Spinal cord (tissue), 10 donors: ENCODE measurements around the gene ZCWPW1. TPM values are rescaled to one million over a fixed set of nuclear protein-coding genes. Genes with fewer than 3 reads are reported as not detected.
"Not testable (repeated sequence)": the region's sequence is repeated elsewhere in the genome, so short reads cannot be mapped to it uniquely, and the experiment has no call there.

Experiments
- DNase-seq, 6 donors: peaks; one replicate each; pipeline versions ENCODE4 v3.0.0 to v3.0.0-alpha.2; 2013 to 2015; ENCODE audit warnings: low spot score in 6 of 6, low read depth in 4 of 6
- H3K27ac ChIP-seq: one replicate; pipeline ENCODE4 v1.5.1; 2013; ENCODE audit warnings: low read depth, low read length, control low read depth
- H3K27me3 ChIP-seq: one replicate; pipeline ENCODE4 v1.6.1; 2013; ENCODE audit warnings: low read length; ENCODE audit not compliant: control insufficient read depth, insufficient read depth
- H3K36me3 ChIP-seq: one replicate; pipeline ENCODE4 v1.6.1; 2013; ENCODE audit warnings: low read length; ENCODE audit not compliant: control insufficient read depth, insufficient read depth
- H3K4me1 ChIP-seq: one replicate; pipeline ENCODE4 v1.6.1; 2013; ENCODE audit warnings: low read length; ENCODE audit not compliant: control insufficient read depth, insufficient read depth
- H3K4me3 ChIP-seq: one replicate; pipeline ENCODE4 v1.5.1; 2013; ENCODE audit warnings: low read depth, low read length, control low read depth
- H3K9me3 ChIP-seq: one replicate; pipeline ENCODE4 v1.6.1; 2013; ENCODE audit warnings: low read length; ENCODE audit not compliant: control insufficient read depth, insufficient read depth
- WGBS: methylation state at CpG from one replicate; pipeline ENCODE4 v1.1.5; 2013; ENCODE audit warnings: missing lambda C conversion rate; ENCODE audit not compliant: insufficient coverage; 5-methylcytosine and 5-hydroxymethylcytosine counted together
- polyA plus RNA-seq, 2 donors: library from polyadenylated mRNA; unstranded; fragments of 120-200 nt; gene quantifications; one replicate each; pipeline ENCODE4 v1.2.1, GENCODE V29; 2013; ENCODE audit not compliant: insufficient read length in 2 of 2
- total RNA-seq, 2 donors: library from RNA; depleted of rRNA in 1 of 2; stranded (reverse); fragments of 120-200 nt in 1 of 2; fragments of >200 nt in 1 of 2; gene quantifications; one replicate each; pipeline versions ENCODE4 v1.2.3 to v1.2.4, GENCODE V29; 2013 to 2014
- donor health status: healthy.

ZCWPW1 gene
- total and polyA plus RNA-seq, 4 donors = 5.1 to 8.0 (median 7.1) TPM

GRCh38 chr7:100441641-100442535 is 13.4 kb upstream of the ZCWPW1 start:
- H3K4me1 ChIP-seq = peaks cover 15% of the 10 kb centered on the region
- no peak for DNase-seq

DNA sequence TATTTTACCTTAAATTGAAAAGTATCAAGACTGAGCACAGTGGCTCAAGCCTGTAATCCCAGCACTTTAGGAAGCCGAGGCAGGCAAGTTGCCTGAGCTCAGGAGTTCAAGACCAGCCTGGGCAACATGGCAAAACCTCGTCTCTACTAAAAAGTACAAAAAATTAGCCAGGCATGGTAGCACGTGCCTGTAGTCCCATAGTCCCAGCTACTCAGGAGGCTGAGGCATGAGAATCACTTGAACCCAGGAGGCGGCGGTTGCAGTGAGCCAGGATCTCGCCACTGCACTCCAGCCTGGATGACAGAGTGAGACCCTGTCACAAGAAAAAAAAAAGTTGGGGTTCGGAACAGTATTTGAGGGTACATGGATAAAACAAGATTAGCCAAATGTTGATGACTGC is 10.7 kb upstream of the ZCWPW1 start:
- 96% methylated on average over 7 of the region's 7 CpGs for WGBS
- H3K27me3 ChIP-seq, H3K27ac ChIP-seq, DNase-seq, H3K9me3 ChIP-seq, H3K4me3 ChIP-seq: not testable (repeated sequence)
- Histone ChIP-seq H3K36me3 (peaks cover 18% of the 10 kb centered on the region), H3K4me1 (peaks cover 22% of the 10 kb centered on the region)

More at GRCh38 chr7:100441641-100442535, 13.4 kb upstream of the ZCWPW1 start:
- no peak overlapping the region for H3K4me3 ChIP-seq
- H3K36me3 ChIP-seq = peaks cover 2% of the 10 kb centered on the region
- WGBS = 93% methylated on average over 10 of the region's 11 CpGs
- H3K27ac ChIP-seq = no peak overlapping the region
- no peaks in the 10 kb centered on the region for H3K9me3 ChIP-seq
- no peaks in the 10 kb centered on the region for H3K27me3 ChIP-seq

GRCh38 chr7:100438731-100439130 is 10.2 kb upstream of the ZCWPW1 start:
- Histone ChIP-seq H3K4me1 (peaks cover 19% of the 10 kb centered on the region), H3K36me3 (peaks cover 24% of the 10 kb centered on the region)
- not testable (repeated sequence) for H3K27me3 ChIP-seq, H3K27ac ChIP-seq, H3K4me3 ChIP-seq, H3K9me3 ChIP-seq, DNase-seq
- no CpG with 5 or more reads among the region's 8 CpGs for WGBS

DNA sequence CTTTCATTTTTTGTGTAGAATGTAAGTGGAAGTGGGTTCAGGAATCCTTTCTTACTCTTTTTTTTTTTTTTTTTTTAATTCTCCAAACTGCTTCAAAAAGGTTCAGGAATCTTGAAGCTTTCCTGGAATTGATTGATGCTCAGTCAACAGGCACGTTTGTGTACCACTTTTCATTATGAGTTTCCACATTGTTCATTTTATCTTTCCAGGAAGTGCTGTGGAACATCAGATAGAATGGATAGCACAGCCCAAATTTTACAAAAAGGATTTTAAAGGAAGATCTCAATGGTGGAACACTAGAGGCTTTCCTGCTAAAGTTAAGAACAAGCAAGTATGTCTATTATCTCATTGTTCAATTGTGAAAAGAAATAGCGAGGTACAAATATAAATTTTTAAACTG is 9.7 kb upstream of the ZCWPW1 start:
- Histone ChIP-seq H3K27ac (no peak overlapping the region), H3K4me1 (peaks cover 21% of the 10 kb centered on the region), H3K9me3 (no peaks in the 10 kb centered on the region), H3K36me3 (peaks cover 29% of the 10 kb centered on the region), H3K27me3 (no peaks in the 10 kb centered on the region), H3K4me3 (no peak overlapping the region)
- DNase-seq = no peak
- no CpG with 5 or more reads among the region's 2 CpGs for WGBS

DNA sequence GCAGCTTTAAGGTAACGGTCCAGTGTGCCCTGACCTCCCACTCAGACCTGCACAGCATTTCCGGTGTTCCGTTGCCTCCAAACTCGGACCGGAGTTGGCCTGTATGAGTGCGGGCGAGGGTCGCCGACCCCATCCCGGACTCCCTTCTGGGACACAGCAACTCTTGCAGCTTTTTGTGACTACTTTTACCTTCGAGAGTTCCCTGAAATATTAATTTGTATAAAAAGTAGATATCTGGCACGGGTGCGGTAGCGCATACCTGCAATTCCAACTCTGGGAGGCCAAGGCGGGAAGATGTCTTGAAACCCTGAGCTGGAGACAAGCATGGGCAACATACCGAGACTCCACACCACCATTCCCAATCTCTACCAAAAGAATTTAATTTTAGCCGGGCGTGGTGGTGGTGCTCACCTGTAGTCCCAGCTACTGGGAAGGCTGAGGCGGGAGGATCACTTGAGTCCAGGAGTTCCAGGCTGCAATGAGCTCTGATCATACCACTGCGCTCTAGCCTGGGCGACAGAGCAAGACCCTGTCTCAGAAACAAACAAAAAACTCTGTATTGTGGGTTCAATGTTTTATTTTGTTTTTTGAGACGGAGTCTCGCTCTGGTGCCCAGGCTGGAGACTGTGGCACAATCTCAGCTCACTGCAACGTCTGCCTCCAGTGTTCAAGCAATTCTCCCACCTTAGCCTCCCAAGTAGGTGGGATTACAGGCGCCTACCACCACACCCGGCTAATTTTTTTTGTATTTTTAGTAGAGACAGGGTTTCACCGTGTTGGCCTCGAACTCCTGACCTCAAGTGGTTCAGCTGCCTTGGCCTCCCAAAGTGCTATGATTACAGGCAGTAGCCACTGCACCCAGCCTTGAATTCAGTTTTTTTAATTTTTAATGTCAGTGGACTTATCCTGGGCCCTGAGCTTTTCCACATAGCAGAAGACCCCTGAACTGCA is 8.9 kb upstream of the ZCWPW1 start:
- H3K36me3 ChIP-seq = peaks cover 36% of the 10 kb centered on the region
- H3K9me3 ChIP-seq = no peaks in the 10 kb centered on the region
- WGBS = 97% methylated on average over 16 of the region's 28 CpGs
- H3K4me1 ChIP-seq = peaks cover 28% of the 10 kb centered on the region
- DNase-seq = no peak
- H3K27me3 ChIP-seq = no peaks in the 10 kb centered on the region
- H3K4me3 ChIP-seq = no peak overlapping the region
- H3K27ac ChIP-seq = no peak overlapping the region

GRCh38 chr7:100435401-100436304 is 7.2 kb upstream of the ZCWPW1 start:
- no peaks in the 10 kb centered on the region for H3K27me3 ChIP-seq
- DNase-seq = peak in 2 of 6 donors; percentile 25 to 40
- peak overlapping the region; percentile 87 for H3K27ac ChIP-seq
- peak overlapping the region; percentile 78 for H3K4me3 ChIP-seq
- no peaks in the 10 kb centered on the region for H3K9me3 ChIP-seq
- 2% methylated on average over 81 of the region's 81 CpGs for WGBS
- peaks cover 44% of the 10 kb centered on the region for H3K36me3 ChIP-seq
- peaks cover 46% of the 10 kb centered on the region for H3K4me1 ChIP-seq

DNA sequence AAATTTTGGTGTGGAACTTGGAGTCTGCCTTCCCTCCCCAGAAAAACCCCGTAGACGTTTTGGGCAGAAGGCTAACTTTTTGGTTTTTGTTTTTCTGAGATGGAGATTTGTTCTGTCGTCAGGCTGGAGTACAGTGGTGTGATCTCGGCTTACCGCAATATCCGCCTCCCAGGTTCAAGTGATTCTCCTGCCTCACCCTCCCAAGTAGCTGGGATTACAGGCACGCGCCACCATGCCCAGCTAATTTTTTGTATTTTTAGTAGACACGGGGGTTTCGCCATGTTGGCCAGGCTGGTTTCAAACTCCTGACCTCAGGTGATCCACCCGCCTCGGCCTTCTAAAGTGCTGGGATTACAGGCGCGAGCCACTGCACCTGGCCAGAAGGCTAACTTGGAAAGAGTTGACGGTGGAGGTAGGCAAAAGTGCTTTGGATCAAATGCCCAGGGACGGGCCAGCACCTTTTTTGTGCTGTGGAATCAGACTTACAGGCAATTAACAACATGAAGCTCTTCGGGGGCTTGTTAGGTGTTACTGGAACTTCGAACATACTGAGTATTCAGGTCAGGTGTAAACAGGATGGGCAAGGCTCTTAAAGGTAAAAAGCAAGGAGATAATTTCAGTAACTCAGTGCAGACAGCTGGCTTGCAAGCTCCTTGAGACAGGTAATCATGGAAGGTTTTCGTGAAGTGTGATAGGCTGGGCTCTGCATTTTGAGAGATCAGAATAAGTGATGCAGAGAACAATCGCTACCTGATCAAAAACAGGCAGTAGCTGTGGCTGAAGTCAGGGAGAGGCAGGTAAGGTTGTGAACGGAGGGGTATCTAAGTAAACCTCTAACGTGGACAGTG is 6.0 kb upstream of the ZCWPW1 start:
- WGBS = 90% methylated on average over 18 of the region's 22 CpGs
- Histone ChIP-seq H3K27ac (no peak overlapping the region), H3K9me3 (no peaks in the 10 kb centered on the region), H3K36me3 (peaks cover 45% of the 10 kb centered on the region), H3K27me3 (no peaks in the 10 kb centered on the region), H3K4me3 (no peak overlapping the region), H3K4me1 (peaks cover 50% of the 10 kb centered on the region)
- DNase-seq = no peak

GRCh38 chr7:100433592-100434296 is 5.2 kb upstream of the ZCWPW1 start:
- H3K36me3 ChIP-seq = peaks cover 45% of the 10 kb centered on the region
- H3K4me1 ChIP-seq = peaks cover 50% of the 10 kb centered on the region
- DNase-seq = no peak
- no peak overlapping the region for H3K4me3 ChIP-seq
- H3K9me3 ChIP-seq = no peaks in the 10 kb centered on the region
- WGBS = 96% methylated on average over 7 of the region's 10 CpGs
- H3K27ac ChIP-seq = no peak overlapping the region
- no peaks in the 10 kb centered on the region for H3K27me3 ChIP-seq
